SK-N-SH treated with all-trans-retinoic acid at 6 μM for 48 hours (cell line): ENCODE data around the gene FOLR2.
A peak's percentile ranks its signal among the peaks of the same experiment; 100 is the strongest.

ENCODE experiments used
- ATAC-seq: fragments of 200-7000 bp; cut with Tn5 transposase; 3 replicates; pipeline ENCODE4 v1.9.1; 2020; ENCODE audit warnings: mild to moderate bottlenecking, moderate library complexity
- BACH2 ChIP-seq: fragments of 250-450 bp; sonication (Bioruptor Pico); IDR thresholded peaks from 2 replicates; pipeline ENCODE4 v1.9.0; 2021; ENCODE audit warnings: mild to moderate bottlenecking, borderline replicate concordance
- CREB5 ChIP-seq: fragments of 250-450 bp; sonication (Bioruptor Pico); IDR thresholded peaks from 2 replicates; pipeline ENCODE4 v1.5.1; 2020; ENCODE audit warnings: low read depth, mild to moderate bottlenecking, moderate library complexity
- CSDC2 ChIP-seq: fragments of 250-450 bp; sonication (Bioruptor Pico); IDR thresholded peaks from 2 replicates; pipeline ENCODE4 v1.5.0; 2020; ENCODE audit warnings: mild to moderate bottlenecking, moderate library complexity
- ESRRG ChIP-seq: fragments of 250-450 bp; sonication (Bioruptor Pico); IDR thresholded peaks from 2 replicates; pipeline ENCODE4 v1.6.1; 2021; ENCODE audit warnings: mild to moderate bottlenecking
- GLIS3 ChIP-seq: fragments of 250-450 bp; sonication (Bioruptor Pico); IDR thresholded peaks from 2 replicates; pipeline ENCODE4 v1.5.0; 2020; ENCODE audit warnings: mild to moderate bottlenecking, moderate library complexity
- ISL1 ChIP-seq: fragments of 250-450 bp; sonication (Bioruptor Pico); IDR thresholded peaks from 2 replicates; pipeline ENCODE4 v2.1.2; 2022; ENCODE audit warnings: mild to moderate bottlenecking, moderate library complexity
- OSR1 ChIP-seq: fragments of 250-450 bp; sonication (Bioruptor Pico); IDR thresholded peaks from 2 replicates; pipeline ENCODE4 v1.8.0; 2022; ENCODE audit warnings: moderate library complexity, mild to moderate bottlenecking, inconsistent platforms
- PATZ1 ChIP-seq: fragments of 250-450 bp; sonication (Bioruptor Pico); IDR thresholded peaks from 2 replicates; pipeline ENCODE4 v1.8.0; 2020; ENCODE audit warnings: mild to moderate bottlenecking, moderate library complexity, borderline replicate concordance
- PPARA ChIP-seq: fragments of 250-450 bp; sonication (Bioruptor Pico); IDR thresholded peaks from 2 replicates; pipeline ENCODE4 v1.5.0; 2020; ENCODE audit warnings: mild to moderate bottlenecking, borderline replicate concordance
- RARB ChIP-seq: fragments of 250-450 bp; sonication (Bioruptor Pico); IDR thresholded peaks from 2 replicates; pipeline ENCODE4 v1.8.0; 2021; ENCODE audit warnings: mild to moderate bottlenecking, moderate library complexity
- TCF4 ChIP-seq: fragments of 250-450 bp; sonication (Bioruptor Pico); IDR thresholded peaks from 2 replicates; pipeline ENCODE4 v1.8.0; 2021; ENCODE audit warnings: mild to moderate bottlenecking, moderate library complexity, borderline replicate concordance
- TOX ChIP-seq: fragments of 250-450 bp; sonication (Bioruptor Pico); IDR thresholded peaks from 2 replicates; pipeline ENCODE4 v1.8.0; 2021; ENCODE audit warnings: mild to moderate bottlenecking, moderate library complexity, borderline replicate concordance
- TSHZ2 ChIP-seq: fragments of 250-450 bp; sonication (Bioruptor Pico); IDR thresholded peaks from 2 replicates; pipeline ENCODE4 v1.5.0; 2020; ENCODE audit warnings: mild to moderate bottlenecking, moderate library complexity
- ZC3H10 ChIP-seq: fragments of 250-450 bp; sonication (Bioruptor Pico); IDR thresholded peaks from 2 replicates; pipeline ENCODE4 v1.5.1; 2021; ENCODE audit warnings: mild to moderate bottlenecking, moderate library complexity
- ZFP3 ChIP-seq: fragments of 250-450 bp; sonication (Bioruptor Pico); IDR thresholded peaks from 2 replicates; pipeline ENCODE4 v1.5.0; 2020; ENCODE audit warnings: mild to moderate bottlenecking, moderate library complexity
- ZFP30 ChIP-seq: fragments of 450-650 bp; formaldehyde crosslinking; IDR thresholded peaks from 2 replicates; pipeline ENCODE4 v1.5.0; 2022; ENCODE audit warnings: mild to moderate bottlenecking, moderate library complexity
- ZNF565 ChIP-seq: fragments of 450-650 bp; formaldehyde crosslinking; conservative IDR thresholded peaks from 2 replicates; pipeline ENCODE4 v1.5.0; 2020; ENCODE audit warnings: low read depth, mild to moderate bottlenecking, moderate library complexity
- ZNF70 ChIP-seq: fragments of 450-650 bp; formaldehyde crosslinking; IDR thresholded peaks from 2 replicates; pipeline ENCODE4 v1.5.0; 2020; ENCODE audit warnings: mild to moderate bottlenecking, moderate library complexity
- TF ChIP-seq, protein P1 (sequence below): fragments of 250-450 bp; sonication (Bioruptor Pico); IDR thresholded peaks from 2 replicates; pipeline ENCODE4 v1.5.1; 2021; ENCODE audit warnings: mild to moderate bottlenecking, moderate library complexity

FOLR2 gene

DNA sequence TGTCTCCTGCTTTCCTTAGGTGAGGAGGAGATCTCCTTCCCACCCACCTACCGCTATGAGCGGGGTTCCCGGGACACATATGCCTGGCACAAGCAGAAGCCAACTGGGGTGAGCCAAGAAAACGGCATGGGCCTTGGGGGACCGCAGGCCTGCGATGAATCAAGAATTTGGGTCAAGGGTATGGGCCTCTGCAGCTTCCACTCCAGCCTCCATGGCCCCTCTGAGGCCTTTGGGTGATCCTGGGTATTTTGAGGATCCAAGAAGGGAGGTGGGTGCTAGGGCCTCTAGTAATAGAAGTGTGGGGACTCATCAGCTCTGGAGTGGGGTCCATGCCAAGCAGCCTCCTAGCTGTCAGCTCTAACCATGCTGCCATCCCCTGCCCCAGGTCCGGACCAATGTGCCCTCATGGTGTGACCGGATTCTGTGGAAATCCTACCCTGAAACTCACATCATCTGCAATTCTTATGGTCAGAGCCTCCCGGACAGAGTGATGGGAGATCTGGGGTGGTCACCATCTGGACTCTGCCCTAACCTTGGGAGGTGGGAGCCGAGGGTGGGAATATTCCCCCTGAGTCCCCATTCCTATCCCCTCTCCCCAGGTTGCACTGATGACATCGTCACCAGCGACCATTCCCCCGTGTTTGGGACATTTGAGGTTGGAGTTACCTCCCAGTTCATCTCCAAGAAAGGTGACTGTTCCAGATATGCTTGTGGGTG is 16.6 kb downstream of the FOLR2 start:
- TF ChIP-seq, protein P1, sequence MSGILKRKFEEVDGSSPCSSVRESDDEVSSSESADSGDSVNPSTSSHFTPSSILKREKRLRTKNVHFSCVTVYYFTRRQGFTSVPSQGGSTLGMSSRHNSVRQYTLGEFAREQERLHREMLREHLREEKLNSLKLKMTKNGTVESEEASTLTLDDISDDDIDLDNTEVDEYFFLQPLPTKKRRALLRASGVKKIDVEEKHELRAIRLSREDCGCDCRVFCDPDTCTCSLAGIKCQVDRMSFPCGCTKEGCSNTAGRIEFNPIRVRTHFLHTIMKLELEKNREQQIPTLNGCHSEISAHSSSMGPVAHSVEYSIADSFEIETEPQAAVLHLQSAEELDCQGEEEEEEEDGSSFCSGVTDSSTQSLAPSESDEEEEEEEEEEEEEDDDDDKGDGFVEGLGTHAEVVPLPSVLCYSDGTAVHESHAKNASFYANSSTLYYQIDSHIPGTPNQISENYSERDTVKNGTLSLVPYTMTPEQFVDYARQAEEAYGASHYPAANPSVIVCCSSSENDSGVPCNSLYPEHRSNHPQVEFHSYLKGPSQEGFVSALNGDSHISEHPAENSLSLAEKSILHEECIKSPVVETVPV = peak; percentile 81
- TF ChIP-seq BACH2 = no peak
- ATAC-seq = no peak

- TF ChIP-seq PPARA (CRISPR knock-in tag) (0 out of 2 replicates have a peak, but pooled peaks have one; percentile 16), GLIS3 (CRISPR knock-in tag) (peak; percentile 68; the same call in 1 of the 2 replicates), OSR1 (no peak), ESRRG (CRISPR knock-in tag) (no peak), CREB5 (no peak), ZNF70 (CRISPR knock-in tag) (0 out of 2 replicates have a peak, but pooled peaks have one; percentile 4), ZFP30 (CRISPR knock-in tag) (peak; percentile 53; the same call in 1 of the 2 replicates)
- no peak for ATAC-seq
Observed at GRCh38 chr11:72233773-72234513, 17.3 kb downstream of the FOLR2 start.

- TF ChIP-seq PPARA (CRISPR knock-in tag) (no peak), ZNF70 (CRISPR knock-in tag) (no peak), ISL1 (CRISPR knock-in tag) (no peak), TSHZ2 (CRISPR knock-in tag) (no peak), CREB5 (no peak), TCF4 (CRISPR knock-in tag) (no peak), CSDC2 (CRISPR knock-in tag) (no peak), PATZ1 (no peak), ZC3H10 (CRISPR knock-in tag) (no peak), TOX (CRISPR knock-in tag) (no peak), ZNF565 (CRISPR knock-in tag) (no peak), ESRRG (CRISPR knock-in tag) (no peak), GLIS3 (CRISPR knock-in tag) (no peak), ZFP30 (CRISPR knock-in tag) (no peak), ZFP3 (CRISPR knock-in tag) (no peak), RARB (no peak), BACH2 (no peak), OSR1 (no peak)
- TF ChIP-seq, protein P1 = no peak
- no peak for ATAC-seq
Observed at GRCh38 chr11:72234514-72234830, 17.9 kb downstream of the FOLR2 start.
